Type B pancreatic cell (in vitro differentiated cells): ENCODE data around the gene GID4. TPM values are rescaled to one million over a fixed set of nuclear protein-coding genes. Genes with fewer than 3 reads are reported as not detected.

Source experiments
- DNase-seq: peaks from one replicate; pipeline ENCODE4 v3.0.0; 2021; ENCODE audit warnings: mixed read lengths; ENCODE audit not compliant: unreplicated experiment; ENCODE audit errors: extremely low spot score
- H3K27ac Mint-ChIP-seq: 2 replicates; pipeline ENCODE4 v1.8.0; 2021; ENCODE audit warnings: mild to moderate bottlenecking, mixed read lengths
- H3K27me3 Mint-ChIP-seq: 2 replicates; pipeline ENCODE4 v1.8.0; 2021; ENCODE audit warnings: mixed read lengths
- H3K36me3 Mint-ChIP-seq: 2 replicates; pipeline ENCODE4 v1.8.0; 2021; ENCODE audit warnings: mixed read lengths
- H3K4me1 Mint-ChIP-seq: one replicate; pipeline ENCODE4 v1.8.0; 2021; ENCODE audit warnings: mixed read lengths; ENCODE audit not compliant: unreplicated experiment
- H3K4me3 Mint-ChIP-seq: 2 replicates; pipeline ENCODE4 v1.8.0; 2021; ENCODE audit warnings: mild to moderate bottlenecking, mixed read lengths
- H3K9me3 Mint-ChIP-seq: 2 replicates; pipeline ENCODE4 v1.8.0; 2021; ENCODE audit warnings: mixed read lengths
- total RNA-seq: library from RNA; stranded (reverse); gene quantifications from 2 replicates; pipeline ENCODE4 v1.2.1, GENCODE V29; 2021; ENCODE audit warnings: low replicate concordance
- TF ChIP-seq, protein P1 (sequence below): fragments of 200-600 bp; sonication (generic); conservative IDR thresholded peaks from 2 replicates; pipeline ENCODE4 v1.5.0; 2021; ENCODE audit warnings: antibody characterized with exemption, mild to moderate bottlenecking

Gene GID4
- total RNA-seq, 1 donor from 2014 or later = 13.2 TPM

DNA sequence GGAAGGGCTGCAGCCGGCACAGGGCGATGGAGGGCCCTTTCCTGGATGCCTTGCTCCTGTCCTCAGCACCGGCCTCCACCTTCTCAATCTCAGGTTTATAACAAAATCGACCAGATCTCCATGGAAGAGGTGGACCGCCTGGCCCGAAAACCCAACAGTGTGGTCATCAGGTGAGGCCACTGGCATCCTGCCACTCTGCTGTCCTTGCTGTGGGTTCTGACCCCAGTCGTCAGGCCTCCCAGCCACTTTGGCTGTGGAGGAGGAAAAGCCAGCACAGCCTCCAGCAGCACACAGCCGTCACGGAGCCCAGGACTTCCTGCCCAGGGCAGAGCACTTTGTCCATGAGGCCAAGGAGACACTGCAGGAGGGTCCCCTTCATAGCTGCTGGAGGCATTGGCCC lies 62.6 kb downstream of the GID4 start:
- TF ChIP-seq, protein P1, sequence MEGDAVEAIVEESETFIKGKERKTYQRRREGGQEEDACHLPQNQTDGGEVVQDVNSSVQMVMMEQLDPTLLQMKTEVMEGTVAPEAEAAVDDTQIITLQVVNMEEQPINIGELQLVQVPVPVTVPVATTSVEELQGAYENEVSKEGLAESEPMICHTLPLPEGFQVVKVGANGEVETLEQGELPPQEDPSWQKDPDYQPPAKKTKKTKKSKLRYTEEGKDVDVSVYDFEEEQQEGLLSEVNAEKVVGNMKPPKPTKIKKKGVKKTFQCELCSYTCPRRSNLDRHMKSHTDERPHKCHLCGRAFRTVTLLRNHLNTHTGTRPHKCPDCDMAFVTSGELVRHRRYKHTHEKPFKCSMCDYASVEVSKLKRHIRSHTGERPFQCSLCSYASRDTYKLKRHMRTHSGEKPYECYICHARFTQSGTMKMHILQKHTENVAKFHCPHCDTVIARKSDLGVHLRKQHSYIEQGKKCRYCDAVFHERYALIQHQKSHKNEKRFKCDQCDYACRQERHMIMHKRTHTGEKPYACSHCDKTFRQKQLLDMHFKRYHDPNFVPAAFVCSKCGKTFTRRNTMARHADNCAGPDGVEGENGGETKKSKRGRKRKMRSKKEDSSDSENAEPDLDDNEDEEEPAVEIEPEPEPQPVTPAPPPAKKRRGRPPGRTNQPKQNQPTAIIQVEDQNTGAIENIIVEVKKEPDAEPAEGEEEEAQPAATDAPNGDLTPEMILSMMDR = no peak
- Mint-ChIP-seq H3K4me3 (no peak overlapping the region), H3K9me3 (no peaks in the 10 kb centered on the region), H3K27ac (no peak overlapping the region), H3K4me1 (no peaks in the 10 kb centered on the region), H3K27me3 (no peaks in the 10 kb centered on the region), H3K36me3 (no peaks in the 10 kb centered on the region)
- DNase-seq = no peak

DNA sequence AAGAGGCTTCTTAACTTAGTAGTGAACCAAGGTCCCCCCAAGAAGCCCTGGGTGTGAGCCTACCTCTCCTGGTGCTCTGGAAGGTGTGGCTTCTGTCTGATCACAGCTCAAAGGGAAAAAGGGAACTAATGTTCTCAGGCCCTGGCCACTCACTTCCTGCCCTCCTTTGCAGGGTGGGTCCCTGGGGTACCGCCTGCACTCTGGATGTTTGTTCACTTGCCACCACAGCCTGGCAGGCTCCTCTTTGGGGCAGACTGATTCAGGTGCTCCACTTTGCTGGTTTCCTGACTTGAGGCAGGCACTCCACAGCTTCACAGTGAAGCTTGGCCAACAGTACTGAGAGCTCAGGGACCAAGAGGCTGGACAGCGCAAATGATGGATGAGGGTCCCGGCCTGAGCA lies 63.4 kb downstream of the GID4 start:
- TF ChIP-seq, protein P1 = no peak
- Mint-ChIP-seq H3K9me3 (no peaks in the 10 kb centered on the region), H3K27me3 (no peaks in the 10 kb centered on the region), H3K36me3 (no peaks in the 10 kb centered on the region), H3K4me3 (no peak overlapping the region), H3K4me1 (no peaks in the 10 kb centered on the region), H3K27ac (no peak overlapping the region)
- DNase-seq = no peak

DNA sequence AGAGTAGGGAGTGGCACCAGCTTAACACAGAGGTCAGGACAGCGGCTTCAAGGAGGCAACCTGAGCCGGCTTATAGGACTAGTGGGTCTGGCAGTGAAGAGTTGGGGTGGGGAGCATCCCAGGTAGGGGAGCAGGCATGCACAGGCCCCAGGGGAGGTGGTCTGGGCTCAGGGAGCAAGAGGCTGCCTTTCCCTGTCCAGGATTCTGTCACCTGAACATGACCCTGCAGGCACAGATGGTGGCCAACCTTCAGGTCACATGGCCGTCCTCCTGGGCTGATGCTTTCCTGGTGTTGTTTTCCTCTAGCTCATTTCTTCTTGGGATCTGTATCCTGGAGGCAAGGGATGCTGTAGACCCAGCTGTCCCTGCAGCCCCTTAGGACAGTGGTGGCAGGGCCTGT lies 65.8 kb downstream of the GID4 start:
- no peak for DNase-seq
- no peak overlapping the region for H3K27ac Mint-ChIP-seq
- H3K4me3 Mint-ChIP-seq = no peak overlapping the region
- H3K27me3 Mint-ChIP-seq = no peaks in the 10 kb centered on the region
- TF ChIP-seq, protein P1 = no peak
- H3K4me1 Mint-ChIP-seq = no peaks in the 10 kb centered on the region
- no peaks in the 10 kb centered on the region for H3K36me3 Mint-ChIP-seq
- H3K9me3 Mint-ChIP-seq = no peaks in the 10 kb centered on the region

DNA sequence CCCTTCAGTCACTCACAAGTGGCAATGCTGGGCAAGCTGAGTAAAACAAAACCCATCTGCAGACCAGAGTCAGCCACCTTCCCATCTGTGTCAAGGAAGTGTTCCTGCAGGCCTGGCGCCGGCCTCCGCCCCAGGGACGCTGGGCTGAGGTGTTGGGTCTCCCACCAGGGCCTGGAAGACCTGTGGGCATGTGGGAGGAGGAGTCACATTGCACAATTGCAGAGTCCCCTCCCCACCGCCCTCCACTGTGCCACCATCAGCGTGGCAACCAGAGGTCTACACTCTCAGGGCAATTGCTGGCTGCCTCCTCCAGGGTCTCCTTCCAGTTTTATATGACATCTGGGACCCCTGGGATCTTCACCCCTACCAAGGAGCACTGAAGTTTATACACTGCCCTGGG lies 66.4 kb downstream of the GID4 start:
- H3K36me3 Mint-ChIP-seq = no peaks in the 10 kb centered on the region
- H3K4me1 Mint-ChIP-seq = no peaks in the 10 kb centered on the region
- TF ChIP-seq, protein P1 = no peak
- DNase-seq = no peak
- no peaks in the 10 kb centered on the region for H3K27me3 Mint-ChIP-seq
- no peak overlapping the region for H3K27ac Mint-ChIP-seq
- H3K9me3 Mint-ChIP-seq = no peaks in the 10 kb centered on the region
- H3K4me3 Mint-ChIP-seq = no peak overlapping the region

DNA sequence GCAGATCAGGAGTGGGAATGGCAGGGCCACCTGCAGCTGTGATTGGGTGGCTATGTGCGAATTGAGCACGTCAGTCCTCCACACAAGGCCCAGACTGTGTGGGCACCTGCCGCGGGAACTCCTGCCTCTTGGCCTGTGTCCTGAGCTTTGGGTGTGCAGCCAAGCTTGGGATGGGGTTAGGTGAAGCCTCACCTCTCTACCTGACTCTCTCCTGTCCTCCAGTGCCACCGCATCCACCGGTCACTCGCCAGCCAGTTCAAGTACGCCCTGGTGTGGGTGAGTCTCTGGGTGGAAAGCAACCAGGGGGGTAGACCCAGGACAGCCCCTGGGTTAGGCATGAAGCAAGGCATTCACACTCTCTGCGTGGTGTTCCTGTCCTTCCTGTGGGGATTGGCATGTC lies 67.0 kb downstream of the GID4 start:
- Mint-ChIP-seq H3K27me3 (no peaks in the 10 kb centered on the region), H3K27ac (no peak overlapping the region), H3K36me3 (no peaks in the 10 kb centered on the region), H3K4me1 (no peaks in the 10 kb centered on the region), H3K9me3 (no peaks in the 10 kb centered on the region), H3K4me3 (no peak overlapping the region)
- TF ChIP-seq, protein P1 = no peak
- no peak for DNase-seq
